Muscle of arm (tissue), 12 donors: ENCODE results near the gene EPB41. TPM values are rescaled to one million over a fixed set of nuclear protein-coding genes. Genes with fewer than 3 reads are reported as not detected.
"Not testable (repeated sequence)": the region's sequence is repeated elsewhere in the genome, so short reads cannot be mapped to it uniquely, and the experiment has no call there.

Source experiments
- DNase-seq: peaks from one replicate; pipeline ENCODE4 v3.0.0-alpha.2; 2013
- polyA plus RNA-seq, 12 donors: library from polyadenylated mRNA; unstranded; fragments of 120-200 nt; gene quantifications; one replicate each; pipeline ENCODE4 v1.2.1, GENCODE V29; 2013; ENCODE audit not compliant: insufficient read length in 12 of 12

The EPB41 gene
- polyA plus RNA-seq, 12 donors = 4.9 to 49.4 (median 12.6) TPM; not detected in 1

- no peak for DNase-seq
Observed at GRCh38 chr1:29047142-29047541, 132.8 kb downstream of the EPB41 start.

- DNase-seq = no peak
Observed at GRCh38 chr1:29050166-29050565, 135.8 kb downstream of the EPB41 start.

GRCh38 chr1:29052100-29052499 is 137.7 kb downstream of the EPB41 start:
- no peak for DNase-seq

GRCh38 chr1:29052941-29053340 is 138.6 kb downstream of the EPB41 start:
- DNase-seq = no peak

DNA sequence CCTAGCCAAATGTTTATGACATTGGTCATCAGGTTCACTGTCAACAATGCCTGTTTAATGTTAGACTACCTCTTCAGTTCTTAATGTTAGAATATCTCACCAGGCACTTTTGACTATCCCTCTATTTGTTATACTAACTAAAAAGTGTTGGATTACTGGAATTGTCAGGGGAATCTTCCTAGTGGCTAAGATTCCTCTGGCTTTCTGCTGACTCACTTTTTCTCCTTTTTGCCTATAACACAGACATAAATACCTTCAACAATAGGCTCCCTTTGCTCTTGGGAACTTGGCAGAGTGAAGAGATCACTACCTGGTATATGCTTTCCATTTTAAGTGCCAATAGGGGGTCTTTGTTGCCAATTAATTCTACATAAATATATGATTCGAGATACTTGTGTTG is 140.8 kb downstream of the EPB41 start:
- no peak for DNase-seq

DNA sequence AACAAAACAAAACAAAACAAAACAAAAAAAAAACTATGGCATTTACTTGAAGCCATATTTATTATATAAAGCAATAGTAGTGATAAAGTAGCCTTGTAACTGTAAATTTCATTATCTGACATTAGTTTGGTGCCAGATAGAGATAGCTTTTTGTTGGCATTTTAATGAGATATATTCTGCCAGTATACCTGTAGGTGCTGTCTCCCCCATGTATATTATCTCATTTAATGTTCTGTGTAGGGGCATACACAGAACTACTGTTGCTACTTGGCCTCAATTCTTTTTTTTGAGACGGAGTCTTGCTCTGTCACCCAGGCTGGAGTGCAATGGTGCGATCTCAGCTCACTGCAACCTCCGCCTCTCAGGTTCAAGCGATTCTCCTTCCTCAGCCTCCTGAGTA is 141.9 kb downstream of the EPB41 start:
- no peak for DNase-seq

DNA sequence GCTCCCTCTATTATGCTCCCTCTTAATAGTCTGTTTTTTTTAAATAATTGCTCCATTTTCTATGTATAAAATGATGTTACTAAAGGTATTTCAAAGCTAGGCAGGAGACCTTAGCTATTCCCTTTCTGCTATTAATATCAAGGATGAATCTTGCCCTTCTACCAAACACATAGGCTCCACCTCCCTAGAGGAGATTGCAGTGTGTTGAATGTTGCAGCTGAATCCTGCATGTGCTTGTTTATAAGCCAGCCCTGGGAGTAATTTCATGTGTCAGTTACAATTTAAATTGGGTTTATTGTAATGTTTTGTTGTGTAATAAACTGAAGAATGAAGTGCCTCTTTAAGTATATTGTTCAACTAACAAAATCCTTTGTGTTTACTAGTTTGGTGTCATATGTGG is 143.3 kb downstream of the EPB41 start:
- DNase-seq = no peak

GRCh38 chr1:29062157-29062942 is 148.0 kb downstream of the EPB41 start:
- no peak for DNase-seq

GRCh38 chr1:29064064-29064463 is 149.7 kb downstream of the EPB41 start:
- no peak for DNase-seq

- no peak for DNase-seq
Observed at GRCh38 chr1:29077155-29077554, 162.8 kb downstream of the EPB41 start.

- not testable (repeated sequence) for DNase-seq
Observed at GRCh38 chr1:29079916-29080629, 165.7 kb downstream of the EPB41 start.

DNA sequence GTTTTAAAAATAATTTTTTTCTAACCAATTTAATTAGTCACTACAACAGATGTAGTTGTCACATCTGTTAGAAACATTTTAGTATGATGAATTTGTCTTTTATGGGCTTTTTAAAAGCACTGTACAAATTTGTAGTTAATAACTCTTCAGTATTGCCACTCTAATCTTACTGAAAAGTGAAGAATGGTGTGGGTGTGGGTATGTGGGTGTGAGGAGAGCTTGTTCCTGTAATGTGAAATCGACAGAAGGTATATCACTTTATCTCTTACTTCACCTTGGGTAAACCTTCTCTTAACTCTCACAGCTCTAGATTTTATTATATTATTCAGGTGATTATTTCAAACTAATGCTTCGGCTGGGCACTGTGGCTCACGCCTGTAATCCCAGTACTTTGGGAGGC is 166.8 kb downstream of the EPB41 start:
- DNase-seq = no peak

GRCh38 chr1:29082519-29082918 is 168.2 kb downstream of the EPB41 start:
- no peak for DNase-seq

DNA sequence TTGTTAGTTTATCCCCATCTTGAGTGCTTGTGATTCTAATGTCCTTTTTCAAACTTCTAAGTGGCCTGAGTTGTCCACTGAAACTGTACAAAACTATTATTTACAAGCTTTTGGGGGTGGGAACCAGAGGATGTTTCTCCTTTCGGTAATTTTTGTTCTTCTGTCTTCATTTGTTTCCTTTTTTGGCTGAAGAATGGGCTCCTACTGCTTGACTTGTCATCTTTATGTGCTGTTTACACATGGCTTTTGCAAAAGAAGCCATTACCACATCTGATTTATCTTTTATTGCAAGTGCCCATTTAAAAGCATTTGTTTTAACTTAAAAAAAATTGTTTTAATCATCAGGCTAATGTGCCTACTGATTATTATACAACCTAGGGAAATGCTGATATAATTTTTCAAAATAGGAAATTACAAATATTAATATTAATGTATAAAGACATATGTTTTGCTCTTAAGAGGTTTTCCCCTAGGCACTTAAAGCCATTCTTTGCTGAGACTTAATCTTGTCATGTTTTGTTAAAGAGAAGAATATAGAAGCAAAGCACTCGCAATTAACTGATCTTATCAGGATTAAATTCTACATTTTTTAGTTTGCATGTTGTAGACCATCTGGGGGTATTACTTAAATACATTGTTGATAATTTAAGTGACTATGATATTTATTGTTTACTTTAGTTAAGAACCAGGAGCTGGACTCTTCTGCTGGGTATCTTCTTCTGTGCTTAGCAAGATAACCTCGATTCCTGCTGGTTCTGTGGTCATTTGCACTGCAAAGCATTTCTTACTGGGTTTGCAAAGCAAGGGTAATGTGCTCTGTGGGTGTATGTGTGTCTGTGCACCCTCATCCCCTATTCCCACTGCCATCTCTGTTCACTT is 169.2 kb downstream of the EPB41 start:
- DNase-seq = no peak

DNA sequence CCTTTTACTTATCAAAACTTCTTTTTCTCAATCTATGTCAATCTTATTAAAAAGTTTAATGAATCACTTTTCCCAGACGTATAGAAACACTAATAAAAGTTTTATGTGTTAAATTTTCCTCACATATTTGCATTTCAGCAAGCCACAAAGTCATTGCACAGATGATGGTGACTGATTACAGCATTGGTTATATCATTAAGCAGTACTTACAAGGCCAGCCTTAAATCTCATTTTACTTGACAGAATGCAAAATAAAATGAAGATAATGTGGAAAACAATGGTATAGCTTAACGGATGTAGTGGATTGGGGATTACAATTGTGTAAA is 169.8 kb downstream of the EPB41 start:
- DNase-seq = no peak

DNA sequence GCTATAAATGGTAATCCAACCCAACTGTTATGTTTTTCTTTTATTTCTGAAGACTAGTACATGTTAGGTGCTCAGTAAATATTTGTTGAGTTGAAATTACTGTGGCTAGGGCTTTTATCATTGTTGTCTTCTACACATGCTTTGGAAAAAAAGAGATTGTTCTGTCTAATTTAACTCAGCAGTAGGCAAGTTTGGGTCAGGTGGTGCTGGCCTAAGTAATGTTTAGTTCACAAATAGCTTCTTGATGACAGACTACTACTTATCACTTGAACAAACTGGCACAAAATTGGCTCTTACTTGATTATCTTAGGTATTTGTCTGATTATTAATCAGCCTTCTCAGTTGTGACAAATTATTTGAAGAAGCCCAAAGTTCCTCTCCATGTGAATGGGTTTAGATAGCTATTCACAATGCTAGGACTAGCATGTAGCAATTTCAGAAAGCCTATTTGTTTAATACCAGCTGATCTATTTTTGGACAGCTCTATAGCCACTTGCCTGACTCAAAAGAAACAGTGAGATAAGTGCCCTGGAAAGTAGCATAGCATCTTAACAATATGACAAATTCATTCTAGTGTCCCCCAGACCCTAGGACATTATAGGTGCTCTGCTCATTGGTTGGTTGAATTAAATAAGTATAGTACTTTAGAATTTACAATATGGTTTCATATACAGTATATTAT is 176.7 kb downstream of the EPB41 start:
- no peak for DNase-seq

DNA sequence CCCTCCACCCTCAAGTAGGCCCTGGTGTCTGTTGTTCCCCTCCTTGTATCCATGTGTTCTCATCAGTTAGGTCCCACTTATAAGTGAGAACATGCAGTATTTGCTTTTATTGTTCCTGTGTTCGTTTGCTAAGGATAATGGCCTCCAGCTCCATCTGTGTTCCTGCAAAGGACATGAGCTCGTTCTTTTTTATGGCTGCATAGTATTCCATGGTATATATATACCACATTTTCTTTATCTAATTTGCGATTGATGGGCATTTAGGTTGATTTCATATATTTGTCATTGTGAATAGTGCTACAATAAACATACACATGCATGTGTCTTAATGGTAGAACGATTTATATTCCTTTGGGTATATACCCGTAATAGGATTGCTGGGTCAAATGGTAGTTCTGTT is 178.3 kb downstream of the EPB41 start:
- DNase-seq = not testable (repeated sequence)

GRCh38 chr1:29094433-29094832 is 180.1 kb downstream of the EPB41 start:
- no peak for DNase-seq

DNA sequence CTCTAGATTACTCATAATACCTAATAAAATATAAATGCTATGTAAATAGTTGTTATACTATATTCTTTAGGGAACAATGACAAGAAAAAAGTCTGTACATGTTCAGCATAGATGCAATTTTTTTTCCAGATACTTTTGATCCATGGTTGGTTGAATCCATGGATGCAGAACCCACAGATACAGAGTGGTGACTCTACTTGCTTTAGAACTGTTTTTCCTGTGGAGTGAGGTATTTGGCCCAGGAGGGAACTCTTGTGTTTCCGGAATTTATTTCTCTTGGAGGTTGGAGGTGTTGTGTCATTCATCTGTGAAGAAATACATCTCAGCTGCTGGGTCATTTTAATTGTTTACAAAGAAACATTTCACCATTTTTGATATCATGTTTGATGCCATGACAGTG is 180.6 kb downstream of the EPB41 start:
- DNase-seq = no peak

DNA sequence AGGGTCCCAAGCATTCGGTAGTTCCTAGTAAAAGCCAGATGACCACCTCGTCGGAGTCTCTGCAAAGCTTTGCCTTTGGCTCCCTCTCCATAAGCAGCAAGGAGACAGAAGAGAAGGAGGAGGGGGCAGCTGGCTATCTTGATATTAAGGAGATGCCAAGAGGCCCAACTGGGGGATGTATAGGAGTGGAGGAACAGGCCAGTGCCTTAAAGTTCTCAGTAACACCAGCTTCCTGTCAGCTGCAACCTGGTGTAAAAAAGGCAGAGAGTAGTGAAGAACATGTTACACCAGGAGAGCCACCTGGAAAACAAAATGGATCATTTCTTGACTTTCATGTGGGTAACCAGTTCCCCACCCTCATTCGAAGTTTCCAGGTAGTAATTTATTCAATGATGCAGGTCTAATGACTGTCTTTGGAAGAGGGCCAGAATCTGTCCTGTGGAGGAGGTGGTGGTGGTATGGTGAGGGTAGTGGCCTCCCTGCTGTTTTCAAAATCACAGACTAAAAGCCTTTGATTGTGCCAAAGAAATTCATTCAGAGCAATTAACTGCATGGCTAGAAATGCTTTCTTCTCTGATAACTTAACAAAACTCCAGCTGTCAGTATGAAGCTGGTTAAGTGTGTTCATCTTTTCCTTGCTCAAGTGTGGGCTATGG is 182.0 kb downstream of the EPB41 start:
- DNase-seq = no peak

GRCh38 chr1:29099286-29099685 is 184.9 kb downstream of the EPB41 start:
- no peak for DNase-seq
